ENCODE results near the gene MED12L.

The MED12L gene

DNA sequence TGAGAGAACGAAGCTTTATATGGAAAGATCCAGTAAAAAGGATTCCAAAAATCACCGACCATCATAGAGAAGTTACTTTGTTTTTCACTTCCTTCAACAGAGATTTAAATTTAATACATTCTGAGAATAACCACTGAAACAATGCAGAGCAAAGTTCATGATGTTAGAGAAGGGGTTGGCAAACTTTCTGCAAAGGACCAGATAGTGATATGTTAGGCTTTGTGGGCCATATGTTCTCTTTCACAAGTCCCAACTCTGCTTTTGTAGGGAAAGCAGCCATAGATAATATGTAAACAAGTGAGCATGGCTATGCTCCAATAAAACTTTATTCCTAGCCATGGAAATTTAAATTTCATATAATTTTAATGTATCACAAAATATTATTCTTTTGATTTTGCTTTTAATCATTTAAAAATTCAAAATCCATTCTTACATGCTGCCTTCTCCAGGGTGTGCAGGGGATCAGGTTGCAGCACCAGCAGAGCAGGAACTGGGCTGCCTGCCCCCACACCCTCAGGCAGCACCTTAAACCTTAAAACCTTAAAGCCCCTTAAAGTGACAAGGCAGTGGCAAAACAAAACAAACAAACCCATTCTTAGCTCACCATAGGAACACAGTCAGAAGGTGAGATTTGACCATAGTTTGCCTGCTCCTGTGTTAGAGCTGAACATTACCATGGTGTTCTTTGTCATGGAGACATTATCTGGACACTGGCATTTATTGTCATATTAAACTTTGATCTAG is 392.3 kb downstream of the MED12L start:
- no peak for DNase-seq

- DNase-seq, result no peak
Observed at GRCh38 chr3:151478335-151478697, 392.9 kb downstream of the MED12L start.

DNA sequence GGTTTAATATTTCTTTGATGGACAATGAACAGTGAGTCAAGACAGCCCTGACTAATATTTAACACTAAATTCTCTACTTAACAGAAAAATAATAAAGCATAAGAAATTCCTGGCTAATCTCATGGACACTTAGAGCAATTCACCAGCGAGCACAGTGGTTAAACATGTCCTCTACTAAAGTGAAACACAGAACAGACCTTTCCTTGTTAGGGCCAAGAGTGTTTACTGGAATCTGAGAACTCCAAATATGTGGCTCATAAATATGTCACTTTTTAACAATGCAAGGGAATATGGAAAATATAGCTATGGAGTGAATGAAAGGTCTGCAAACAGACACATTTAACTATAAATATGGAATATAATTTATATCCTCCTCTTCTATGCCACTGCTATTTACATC is 394.0 kb downstream of the MED12L start:
- no peak for DNase-seq

- DNase-seq, result no peak
Observed at GRCh38 chr3:151480492-151480891, 395.0 kb downstream of the MED12L start.

GRCh38 chr3:151483488-151483887 is 398.0 kb downstream of the MED12L start:
- DNase-seq, result no peak

DNA sequence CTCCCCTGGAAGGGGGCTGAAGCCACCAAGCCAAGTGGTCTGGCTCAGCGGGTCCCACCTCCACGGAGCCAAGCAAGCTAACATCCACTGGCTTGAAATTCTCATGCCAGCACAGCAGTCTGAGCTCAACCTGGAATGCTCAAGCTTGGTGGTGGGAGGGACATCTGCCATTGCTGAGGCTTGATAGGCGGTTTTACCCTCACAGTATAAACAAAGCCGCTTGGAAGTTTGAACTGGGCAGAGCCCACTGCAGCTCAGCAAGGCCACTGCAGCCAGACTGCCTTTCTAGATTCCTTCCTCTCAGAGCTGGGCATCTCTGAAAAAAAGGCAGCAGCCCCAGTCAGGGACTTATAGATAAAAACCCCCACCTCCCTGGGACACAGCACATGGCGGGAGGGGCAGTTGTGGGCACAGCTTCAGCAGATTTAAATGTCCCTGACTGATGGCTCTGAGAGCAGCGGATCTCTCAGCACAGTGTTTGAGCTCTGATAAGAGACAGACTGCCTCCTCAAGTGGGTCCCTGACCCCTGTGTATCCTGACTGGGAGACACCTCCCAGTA is 398.6 kb downstream of the MED12L start:
- DNase-seq, result no peak
